Stimulated activated naive CD4-positive, alpha-beta T cell treated with Interleukin-2 at 50 U/mL for 16 hours (primary cell): Measurements from ENCODE around the gene MOV10L1.

ENCODE experiments used
- DNase-seq: peaks from one replicate; lab custom pipeline; 2025; lab: John Stamatoyannopoulos, UW

MOV10L1 gene

DNA sequence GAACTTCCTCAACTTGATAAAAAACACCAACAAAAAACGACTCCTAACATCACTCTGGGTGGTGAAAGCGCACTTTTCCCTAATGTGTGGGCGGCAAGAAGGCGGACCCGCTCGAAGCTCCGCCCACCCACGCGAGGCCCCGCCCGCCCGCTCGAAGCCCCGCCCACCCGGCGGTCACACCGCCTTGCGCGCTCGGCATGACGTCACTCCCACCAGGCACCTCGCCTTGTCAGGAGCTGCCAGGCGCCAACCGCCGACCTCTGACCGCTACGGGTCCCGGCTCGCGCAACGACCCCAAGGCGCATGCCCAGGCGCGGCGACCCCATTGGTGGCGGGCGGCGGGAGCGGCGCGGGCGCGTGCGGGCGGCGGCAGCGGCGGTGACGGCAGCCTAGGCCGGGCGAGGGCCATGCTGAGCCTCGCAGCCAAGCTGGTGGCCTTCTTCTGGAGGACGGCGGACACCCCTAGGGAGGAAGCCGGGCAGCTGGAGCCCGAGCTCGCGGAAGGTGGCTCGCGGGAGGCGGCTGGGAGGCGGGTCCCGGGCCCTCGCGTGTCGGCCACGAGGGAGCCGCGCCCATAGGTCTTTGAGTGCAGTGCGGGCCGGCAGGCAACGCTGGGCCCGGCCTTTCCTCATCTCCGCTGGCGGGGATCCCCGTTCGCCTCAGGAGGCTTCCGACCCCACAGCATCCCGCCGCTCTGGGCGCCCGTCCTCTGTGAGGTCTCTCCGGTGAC, at the start of gene MOV10L1:
MOV10L1 (plus strand) TSS at position 325 of the 730 bp plus-strand sequence; CDS start at position 408, 83 bp downstream.
- DNase-seq = no peak

DNA sequence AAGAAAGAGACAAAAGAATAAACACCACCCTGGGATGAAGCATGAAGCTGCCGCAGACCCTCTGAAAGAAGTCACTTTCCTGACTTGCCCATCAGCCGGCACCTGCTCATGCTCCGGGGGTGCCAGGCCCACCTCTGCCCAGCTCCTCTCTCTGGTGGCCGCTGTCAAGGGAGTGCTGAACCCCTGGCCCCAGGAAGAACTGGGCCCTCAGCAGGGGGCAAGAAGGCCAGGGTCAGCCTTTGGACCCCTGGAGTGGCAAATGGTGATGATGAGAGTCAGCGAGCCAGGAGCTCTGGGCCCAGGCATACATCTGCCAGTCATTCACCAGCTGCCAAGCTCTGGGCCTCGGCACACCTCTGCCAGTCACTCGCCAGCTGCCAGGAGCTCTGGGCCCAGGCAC, 49.1 kb upstream of the MOV10L1 start:
- DNase-seq = no peak

DNA sequence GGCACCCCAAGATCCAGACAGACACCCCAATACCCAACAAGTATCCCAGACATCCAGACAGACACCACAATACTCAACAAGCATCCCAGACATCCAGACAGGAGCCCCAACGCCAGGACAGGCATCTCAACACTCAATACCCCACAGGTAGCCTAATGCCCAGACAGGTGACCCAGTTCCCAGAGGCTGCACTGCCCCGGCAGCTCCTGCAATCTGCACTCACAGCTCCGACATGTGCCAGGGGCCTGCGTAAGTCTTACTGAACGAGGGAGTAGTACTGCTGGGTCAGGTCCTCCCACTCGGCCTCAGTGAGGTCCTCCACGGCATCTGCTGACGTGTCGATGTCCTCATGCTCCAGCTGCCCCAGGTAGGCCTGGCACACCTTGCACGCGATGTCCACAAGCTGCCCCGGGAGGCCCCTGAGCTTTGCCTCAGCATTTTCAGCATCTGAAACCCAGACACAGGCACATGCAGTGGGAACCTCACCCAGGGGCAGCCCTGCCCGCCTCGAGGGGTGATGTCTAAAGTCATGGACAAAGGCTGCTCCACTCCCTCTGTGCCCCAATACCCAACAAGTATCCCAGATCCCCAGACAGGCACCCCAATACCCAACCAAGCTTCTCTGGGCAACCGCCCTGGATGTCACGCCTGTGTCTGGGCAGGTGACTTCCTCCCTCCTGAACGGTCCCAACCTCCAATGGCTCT, 48.3 kb upstream of the MOV10L1 start:
- DNase-seq = no peak

DNA sequence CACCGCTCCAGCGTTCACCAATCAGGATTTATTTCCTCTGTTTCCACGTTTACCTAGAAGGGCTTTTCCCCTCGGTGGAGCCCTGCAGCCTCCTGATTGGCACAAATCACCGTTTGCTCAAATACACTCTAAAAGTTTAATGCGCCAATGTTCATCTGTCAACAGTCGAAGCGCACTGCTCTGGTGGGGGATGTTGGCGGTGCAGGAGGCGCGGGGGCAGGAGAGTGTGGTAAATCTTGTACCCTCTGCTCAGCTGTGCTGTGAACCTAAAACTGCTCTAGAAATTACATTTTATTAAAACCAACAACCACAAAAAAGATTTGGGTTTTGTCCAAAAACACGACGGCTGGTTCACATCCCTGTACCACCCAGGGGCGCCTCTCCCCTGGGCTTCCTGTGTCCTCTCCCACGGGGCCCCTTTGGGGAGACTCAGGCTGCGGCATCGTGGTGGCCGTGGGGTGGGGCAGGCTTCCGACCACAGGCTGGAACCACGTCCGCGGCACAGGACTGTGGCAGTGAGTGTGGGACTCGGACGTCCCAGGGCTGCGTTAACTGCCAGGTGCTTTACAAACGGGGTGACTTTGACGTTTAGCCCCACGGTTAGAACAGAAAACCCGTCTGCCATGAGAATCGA, 45.2 kb upstream of the MOV10L1 start:
- no peak for DNase-seq

DNA sequence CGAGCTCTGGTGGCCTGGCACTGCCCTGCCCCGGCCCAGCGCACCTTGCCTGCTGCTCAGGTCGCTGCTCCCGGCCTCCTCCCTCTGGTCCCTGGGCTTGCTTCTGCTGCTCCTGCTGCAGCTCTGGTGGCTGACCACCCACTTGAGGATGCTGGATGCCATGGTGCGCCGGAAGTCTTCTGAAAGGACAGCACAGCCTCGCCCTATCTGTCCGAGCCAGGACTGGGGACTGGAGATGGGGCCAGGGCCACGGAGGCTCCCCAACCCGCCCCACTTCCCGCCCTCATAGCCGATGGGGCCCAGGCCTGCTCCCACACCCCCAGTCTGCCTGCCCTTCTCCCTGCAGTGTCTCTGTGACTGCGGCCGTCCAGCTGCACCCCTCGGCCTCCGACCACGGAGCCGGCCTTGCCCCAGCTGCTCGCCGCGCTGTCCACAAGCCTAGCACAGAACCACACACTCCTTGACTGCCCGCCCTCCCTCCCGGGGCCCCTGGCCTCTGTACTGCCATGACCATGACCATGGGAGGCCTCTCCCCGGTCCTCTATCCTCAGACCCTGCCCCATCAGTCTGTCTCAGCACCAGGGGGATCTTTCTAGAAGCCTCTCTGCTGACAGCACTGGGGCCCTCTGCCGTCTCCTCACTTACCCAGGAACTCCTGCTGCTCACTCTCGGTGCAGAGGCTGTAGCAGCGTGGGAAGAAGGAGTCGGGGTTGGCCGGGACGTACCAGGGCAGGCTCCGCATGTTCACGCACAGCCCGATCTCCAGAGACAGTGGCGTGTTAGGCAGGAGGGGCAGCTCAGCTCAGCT, 44.4 kb upstream of the MOV10L1 start:
- DNase-seq = no peak

DNA sequence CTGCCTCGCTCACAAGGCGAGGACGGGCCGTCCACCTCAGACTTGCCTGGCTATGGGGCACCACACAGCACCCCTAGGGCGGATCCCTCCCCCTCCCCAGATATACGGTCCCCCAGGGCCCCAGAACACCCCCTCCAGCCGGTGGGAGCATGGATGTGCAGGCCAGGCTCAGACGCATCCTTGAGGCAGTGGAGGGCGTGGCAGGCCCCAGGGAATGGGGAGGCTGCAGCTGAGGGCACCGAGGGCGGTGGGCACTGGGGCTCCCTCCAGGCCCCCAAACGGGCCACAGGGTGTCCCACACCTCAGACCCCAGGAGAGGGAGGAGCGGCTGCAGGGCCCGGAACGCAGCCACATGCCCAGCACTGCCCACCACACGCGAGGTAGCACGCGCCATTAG, 43.8 kb upstream of the MOV10L1 start:
- no peak for DNase-seq

DNA sequence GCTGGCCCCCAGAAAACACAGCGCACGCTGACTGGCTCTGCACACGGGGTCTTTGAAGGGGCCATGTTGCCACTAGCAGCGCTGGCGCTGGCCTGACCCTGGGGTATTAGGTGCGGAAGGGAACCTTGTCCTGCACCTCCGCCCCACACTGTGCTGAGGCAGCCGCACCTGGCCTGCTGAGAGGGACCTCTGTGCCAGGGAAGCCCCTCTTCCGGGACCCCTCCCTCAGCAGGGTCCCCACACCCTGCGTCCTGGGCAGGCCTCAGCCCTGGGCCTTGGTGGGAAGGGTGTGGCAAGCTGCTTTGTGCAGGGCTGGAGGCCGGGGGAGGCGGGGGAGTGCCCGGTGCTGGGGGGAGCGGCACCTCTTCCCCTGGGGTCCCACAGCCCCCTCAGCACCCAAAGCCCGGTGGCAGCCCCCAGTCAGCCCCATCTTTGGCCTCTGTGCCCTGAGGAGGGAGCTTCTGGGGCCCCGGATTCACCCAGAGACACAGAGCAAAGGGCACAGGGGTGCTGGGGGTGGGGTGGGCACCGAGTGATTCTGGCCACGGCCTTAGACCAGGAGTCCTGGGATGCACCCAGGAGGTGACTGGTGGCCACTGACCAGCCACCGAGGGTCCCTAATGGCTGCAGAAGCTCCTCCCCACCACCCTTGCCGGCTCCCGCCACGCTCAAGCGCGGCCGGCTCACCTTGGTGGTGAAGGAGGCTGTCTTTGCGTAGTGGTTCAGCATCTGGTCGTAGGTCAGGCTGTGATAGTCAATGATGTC, 43.1 kb upstream of the MOV10L1 start:
- DNase-seq = no peak

DNA sequence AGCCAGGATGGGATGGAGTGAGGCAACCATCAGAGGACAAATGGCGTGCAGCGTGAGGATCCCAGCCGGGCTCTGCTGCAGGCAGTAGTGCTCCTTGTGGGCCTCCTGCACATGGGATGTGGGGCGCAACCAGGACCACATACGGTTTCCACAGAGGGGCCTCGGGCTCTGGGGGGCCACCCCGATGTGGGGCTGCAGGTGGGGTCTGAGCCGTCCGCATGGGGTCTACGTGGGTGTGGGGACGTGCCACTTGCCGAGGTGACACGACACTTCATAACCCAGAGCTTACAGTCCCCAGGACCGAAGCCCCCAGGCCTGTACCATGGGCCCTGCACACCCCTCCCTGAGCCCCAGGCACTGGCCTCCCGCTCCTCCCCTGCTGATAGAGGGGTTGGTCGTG, 42.5 kb upstream of the MOV10L1 start:
- DNase-seq = no peak

DNA sequence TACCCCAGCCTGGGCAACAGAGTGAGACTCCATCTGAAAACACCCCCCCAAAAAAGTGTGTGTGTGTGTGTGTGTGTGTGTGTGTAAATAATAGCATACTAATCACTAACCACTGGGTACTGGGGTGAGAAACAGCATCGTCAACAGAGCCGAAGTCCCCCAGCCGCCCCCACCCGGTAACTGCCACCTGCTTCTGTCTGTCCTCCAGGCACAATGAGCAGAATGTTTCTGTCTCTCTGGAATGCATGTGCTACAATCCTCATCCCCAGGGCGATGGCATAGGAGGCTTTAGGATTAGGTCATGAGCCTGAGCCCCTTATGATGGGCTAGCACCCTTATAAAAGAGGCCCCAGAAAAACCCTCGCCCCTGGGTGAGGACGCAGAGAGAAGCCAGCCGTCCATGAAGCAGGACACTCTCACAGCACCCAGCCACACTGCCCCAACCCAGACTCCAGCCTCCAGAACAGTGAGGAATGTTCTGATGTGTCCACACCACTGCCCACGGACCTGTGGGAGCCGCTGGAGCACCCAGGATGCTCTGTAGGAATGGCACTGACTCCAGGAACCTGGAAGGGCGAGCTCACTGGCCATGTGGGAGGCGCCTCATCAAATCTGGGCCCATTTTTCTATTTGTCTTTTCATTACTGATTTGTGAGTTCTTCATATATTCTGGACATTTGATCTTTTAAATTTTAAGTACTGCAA, 41.6 kb upstream of the MOV10L1 start:
- DNase-seq = no peak

DNA sequence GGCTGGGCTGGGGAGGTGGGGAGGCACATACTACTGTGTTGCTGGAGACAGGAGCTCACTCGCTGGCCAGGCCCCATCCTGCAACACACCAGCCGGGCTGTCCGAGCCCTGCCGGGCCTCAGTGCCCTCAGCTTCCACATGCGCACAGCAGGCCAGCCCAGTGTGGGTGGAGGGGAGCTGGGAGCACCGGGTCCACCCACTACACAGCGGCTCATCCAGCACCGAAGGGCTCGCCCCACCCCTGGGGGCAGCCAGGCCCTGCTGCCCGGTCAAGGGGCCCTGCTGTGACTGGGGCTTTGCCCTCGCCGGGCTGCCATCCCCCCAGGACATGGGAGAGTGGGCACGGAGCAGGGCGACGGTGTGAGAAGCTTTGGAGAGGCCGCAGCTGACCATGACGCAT, 41.0 kb upstream of the MOV10L1 start:
- no peak for DNase-seq

DNA sequence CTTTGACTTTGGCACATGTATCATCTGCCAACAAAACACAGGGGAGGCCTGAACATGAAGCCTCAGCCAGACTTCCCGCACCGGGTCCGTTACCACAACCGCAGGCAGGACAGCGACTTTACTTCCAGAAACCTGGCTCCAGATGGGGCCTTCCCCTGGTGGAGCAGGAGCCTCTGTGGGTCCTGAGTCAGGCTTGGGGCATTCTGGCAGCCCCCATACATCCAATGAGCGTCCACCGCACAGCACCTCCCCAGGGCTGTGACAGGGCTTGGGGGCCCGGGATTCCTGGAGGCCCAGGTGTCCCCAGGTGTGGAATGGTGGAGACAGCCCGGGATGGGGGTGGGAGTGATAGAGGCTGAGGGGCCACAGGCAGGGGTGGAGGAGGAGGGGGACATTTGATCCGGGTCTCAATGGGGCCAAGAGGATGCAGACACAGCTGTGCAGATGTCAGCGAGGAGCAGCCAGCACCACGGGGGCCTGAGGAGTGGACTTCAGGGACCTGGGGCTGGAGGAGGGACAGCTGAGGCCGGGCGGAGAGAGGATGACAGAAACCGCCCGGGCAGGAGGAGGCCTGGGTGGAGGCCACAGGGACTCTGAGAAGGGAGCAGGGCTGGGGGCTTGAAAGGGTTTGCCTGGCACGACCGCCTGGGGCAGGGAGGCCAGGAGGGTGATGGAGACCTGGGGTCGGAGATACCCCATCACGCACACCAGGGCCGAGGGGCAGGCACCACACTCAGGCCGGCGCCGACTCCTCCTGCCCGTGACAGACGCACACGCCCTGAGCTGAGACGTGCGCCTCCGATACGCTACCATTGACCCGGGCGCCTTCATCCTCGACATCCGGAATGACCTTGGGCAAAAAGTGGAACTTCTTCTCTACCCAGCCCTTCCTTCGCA, 40.3 kb upstream of the MOV10L1 start:
- DNase-seq = no peak

DNA sequence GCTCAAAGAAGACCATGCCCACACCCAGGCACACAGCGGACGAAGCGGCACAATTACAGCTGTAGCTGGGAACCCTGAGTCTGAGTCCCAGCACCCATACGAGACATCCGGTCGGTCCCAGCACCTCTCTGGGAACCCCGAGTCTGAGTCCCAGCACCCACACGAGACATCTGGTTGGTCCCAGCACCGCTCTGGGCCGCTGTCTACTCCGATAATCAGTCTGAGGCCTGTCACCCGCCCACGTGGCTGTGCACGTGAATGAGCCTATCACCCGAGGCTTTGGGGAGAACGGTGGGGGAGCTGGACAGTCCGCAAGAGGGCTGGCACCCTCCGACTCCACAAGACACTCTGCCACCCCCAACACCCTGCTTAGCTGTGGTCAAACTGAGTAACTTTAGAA, 37.9 kb upstream of the MOV10L1 start:
- DNase-seq = no peak

DNA sequence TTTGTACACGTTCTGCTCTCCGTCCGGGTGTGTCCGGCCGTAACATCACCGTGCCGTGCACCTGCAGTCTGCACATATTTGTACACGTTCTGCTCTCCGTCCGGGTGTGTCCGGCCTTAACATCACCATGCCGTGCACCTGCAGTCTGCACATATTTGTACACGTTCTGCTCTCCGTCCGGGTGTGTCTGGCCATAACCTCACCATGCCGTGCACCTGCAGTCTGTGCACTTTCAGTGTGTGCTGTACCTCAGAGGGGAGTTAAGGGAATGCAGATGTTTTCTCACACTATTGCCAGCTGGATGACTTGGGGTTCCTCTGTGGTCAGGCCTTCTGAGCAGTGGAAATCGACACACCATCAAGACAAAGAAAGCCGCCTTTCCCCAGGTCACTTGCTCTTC, 35.9 kb upstream of the MOV10L1 start:
- DNase-seq = no peak

DNA sequence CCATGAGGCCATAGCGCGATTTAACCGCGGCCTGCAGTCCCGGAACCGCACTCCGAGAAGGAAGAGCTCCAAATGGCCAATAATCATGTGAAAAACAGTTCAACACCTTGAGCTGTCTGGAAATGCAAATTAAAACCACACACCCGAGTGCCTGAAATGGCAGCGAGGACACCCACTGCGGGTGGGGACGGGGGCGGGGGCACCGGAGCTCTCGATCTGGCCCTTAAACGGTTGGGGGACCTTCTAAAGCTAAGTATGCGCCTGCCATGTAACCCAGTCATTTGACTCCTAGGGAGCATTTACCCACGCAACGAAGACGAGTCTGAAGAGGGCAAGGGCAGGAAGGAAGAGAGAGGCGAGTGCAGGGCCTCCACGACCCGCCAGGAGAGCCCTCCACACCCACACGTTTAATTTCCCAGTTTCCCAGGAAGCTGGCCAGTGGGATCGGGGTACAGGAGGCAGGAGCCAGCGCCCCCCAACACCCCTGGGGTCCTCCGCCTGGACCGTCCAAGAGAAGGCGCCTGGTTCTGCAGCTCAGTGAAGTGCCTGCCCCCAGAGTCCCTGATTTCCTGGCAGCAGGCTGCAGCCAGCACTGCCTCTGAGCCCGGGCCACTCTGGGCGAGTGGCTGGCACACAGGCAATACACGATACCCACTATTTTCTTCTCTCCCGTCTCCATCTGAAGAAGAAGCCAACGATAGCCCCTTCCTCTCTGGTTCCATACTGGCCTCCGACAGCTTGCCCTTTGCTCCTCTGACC, 33.4 kb upstream of the MOV10L1 start:
- DNase-seq = no peak

DNA sequence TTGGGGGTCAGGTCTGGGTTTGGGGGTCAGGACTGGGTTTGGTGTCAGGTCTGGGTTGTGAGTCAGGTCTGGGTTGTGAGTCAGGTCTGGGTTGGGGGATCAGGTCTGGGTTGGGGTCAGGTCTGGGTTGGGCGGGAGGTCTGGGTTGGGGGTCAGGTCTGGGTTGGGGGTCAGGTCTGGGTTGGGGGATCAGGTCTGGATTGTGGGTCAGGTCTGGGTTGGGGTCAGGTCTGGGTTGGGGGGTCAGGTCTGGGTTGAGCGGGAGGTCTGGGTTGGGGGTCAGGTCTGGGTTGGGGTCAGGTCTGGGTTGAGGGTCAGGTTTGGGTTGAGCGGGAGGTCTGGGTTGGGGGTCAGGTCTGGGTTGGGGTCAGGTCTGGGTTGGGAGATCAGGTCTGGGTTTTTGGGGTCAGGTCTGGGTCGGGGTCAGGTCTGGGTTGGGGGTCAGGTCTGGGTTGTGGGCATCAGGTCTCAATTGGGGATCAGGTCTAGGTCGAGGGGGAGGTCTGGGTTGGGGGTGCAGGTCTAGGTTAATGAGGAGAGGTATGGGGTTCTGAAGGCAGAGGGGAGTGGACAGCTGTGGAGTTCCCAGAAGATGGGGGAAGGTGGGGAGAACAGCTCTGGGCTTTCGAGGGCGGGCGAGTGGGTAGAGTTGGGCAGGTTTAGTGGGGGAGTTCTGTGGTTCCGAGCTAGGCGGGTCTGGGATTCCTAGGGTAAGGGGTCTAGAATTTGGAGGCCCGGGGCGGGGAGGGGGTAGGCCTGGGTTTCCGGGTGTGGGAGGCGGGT, 32.3 kb upstream of the MOV10L1 start:
- DNase-seq = no peak

DNA sequence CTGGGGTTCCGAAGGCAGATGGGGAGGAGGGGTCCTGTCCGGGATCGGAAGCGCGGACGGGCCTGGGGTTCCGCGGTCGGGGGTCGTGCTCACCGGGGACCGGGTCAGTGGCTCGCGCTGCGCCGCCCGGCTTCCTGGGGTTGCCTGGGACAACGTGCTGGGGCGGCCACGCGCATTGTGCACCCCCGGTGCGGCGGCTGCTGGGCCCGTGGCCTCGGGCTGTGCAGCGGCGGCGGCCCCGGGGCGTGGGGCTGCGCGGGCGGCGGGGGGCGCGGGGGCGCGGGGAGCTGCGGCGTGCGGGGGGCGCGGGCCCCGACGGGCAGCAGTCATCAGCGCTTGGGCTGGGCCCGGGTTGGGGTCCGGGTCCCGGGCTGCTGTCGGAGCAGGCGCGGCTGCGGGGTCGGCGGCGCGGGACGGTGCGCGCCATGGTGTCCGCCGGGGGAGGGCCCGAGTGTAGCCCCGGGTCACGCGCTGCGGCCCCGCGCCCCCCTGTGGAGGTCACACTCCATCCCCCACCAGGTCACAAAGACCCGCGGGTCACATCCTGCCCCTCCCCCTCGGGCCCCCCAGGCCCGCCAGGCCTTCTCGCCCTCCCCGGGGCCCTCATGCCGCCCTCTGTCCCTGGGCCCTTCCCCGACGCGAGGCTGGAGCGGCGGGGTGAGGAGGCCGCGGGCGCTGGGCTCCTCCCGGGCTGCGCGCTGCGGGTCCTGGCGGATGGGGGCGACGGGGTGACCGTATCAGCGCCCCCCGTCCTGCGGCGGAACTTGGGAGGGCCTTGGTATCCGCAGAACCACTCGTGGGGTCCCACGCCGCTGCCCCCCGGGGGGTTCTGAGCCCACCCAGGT, 31.5 kb upstream of the MOV10L1 start, which contains the start of gene TTLL8:
TTLL8 (minus strand) TSS at position 238 of the 845 bp plus-strand sequence.
- DNase-seq = no peak
